HepG2 (cell line): Measurements from ENCODE around the gene TRPC4AP. TPM values are rescaled to one million over a fixed set of nuclear protein-coding genes. Genes with fewer than 3 reads are reported as not detected.

Experiments
- ARID5B ChIP-seq: IDR thresholded peaks from 2 replicates; pipeline ENCODE4 v1.4.0; 2020; ENCODE audit warnings: mild to moderate bottlenecking, missing genetic modification reagents
- ARNT ChIP-seq: fragments of 450-650 bp; IDR thresholded peaks from 2 replicates; pipeline ENCODE4 v1.6.1; 2017
- ATF3 ChIP-seq: sonication (generic); formaldehyde crosslinking; IDR thresholded peaks from 2 replicates; pipeline ENCODE4 v1.4.0; 2020; ENCODE audit warnings: missing genetic modification reagents
- BATF2 ChIP-seq: sonication (generic); formaldehyde crosslinking; IDR thresholded peaks from 2 replicates; pipeline ENCODE4 v1.8.0; 2022; ENCODE audit warnings: mild to moderate bottlenecking, missing genetic modification reagents, moderate library complexity
- CBFB ChIP-seq: sonication (generic); formaldehyde crosslinking; IDR thresholded peaks from 2 replicates; pipeline ENCODE4 v1.4.0; 2020; ENCODE audit warnings: missing genetic modification reagents
- HDAC1 ChIP-seq: sonication (generic); formaldehyde crosslinking; IDR thresholded peaks from 2 replicates; pipeline ENCODE4 v1.5.1; 2020; ENCODE audit warnings: mild to moderate bottlenecking, missing genetic modification reagents
- KLF15 ChIP-seq: sonication (generic); formaldehyde crosslinking; IDR thresholded peaks from 2 replicates; pipeline ENCODE4 v1.8.1; 2023; ENCODE audit warnings: borderline replicate concordance, mild to moderate bottlenecking, inconsistent platforms, missing genetic modification reagents, mixed read lengths
- MAFK ChIP-seq, 2 experiments: IDR thresholded peaks in 1 of 2; conservative IDR thresholded peaks in 1 of 2; 2 replicates each; pipeline ENCODE4 v1.6.1; 2011; ENCODE audit warnings: improper control_type of control experiment in 2 of 2, low read length in 2 of 2
- MXD4 ChIP-seq: IDR thresholded peaks from 2 replicates; pipeline ENCODE4 v1.6.1; 2016; ENCODE audit warnings: mild to moderate bottlenecking, missing biosample characterization, missing genetic modification reagents
- PAF1 ChIP-seq: IDR thresholded peaks from 2 replicates; pipeline ENCODE4 v1.6.1; 2016; ENCODE audit warnings: missing genetic modification reagents, missing compliant biosample characterization
- RBFOX2 ChIP-seq: fragments of 200-400 bp; formaldehyde crosslinking; IDR thresholded peaks from 2 replicates; pipeline ENCODE4 v1.6.1; 2017; ENCODE audit warnings: low read depth, mild to moderate bottlenecking, low read length
- RNF2 ChIP-seq: fragments of 450-650 bp; conservative IDR thresholded peaks from 2 replicates; pipeline ENCODE4 v1.6.1; 2016; ENCODE audit warnings: low read depth
- SAP130 ChIP-seq: IDR thresholded peaks from 2 replicates; pipeline ENCODE4 v1.6.1; 2016; ENCODE audit warnings: low read depth
- SMYD3 ChIP-seq: sonication (generic); formaldehyde crosslinking; IDR thresholded peaks from 2 replicates; pipeline ENCODE4 v1.8.1; 2023; ENCODE audit warnings: mild to moderate bottlenecking, missing genetic modification reagents
- TMF1 ChIP-seq: sonication (generic); formaldehyde crosslinking; IDR thresholded peaks from 2 replicates; pipeline ENCODE4 v1.8.1; 2022; ENCODE audit warnings: low read depth, missing genetic modification reagents
- ZNF24 ChIP-seq: fragments of 450-650 bp; IDR thresholded peaks from 2 replicates; pipeline ENCODE4 v1.6.1; 2017; ENCODE audit warnings: antibody characterized with exemption, mild to moderate bottlenecking
- ZNF253 ChIP-seq: sonication (generic); formaldehyde crosslinking; IDR thresholded peaks from 2 replicates; pipeline ENCODE4 v1.8.0; 2022; ENCODE audit warnings: mild to moderate bottlenecking, missing genetic modification reagents, borderline replicate concordance
- ZNF275 ChIP-seq: sonication (generic); formaldehyde crosslinking; IDR thresholded peaks from 2 replicates; pipeline ENCODE4 v1.8.0; 2022; ENCODE audit warnings: missing genetic modification reagents, mild to moderate bottlenecking, inconsistent platforms, borderline replicate concordance
- ZNF282 ChIP-seq: fragments of 450-650 bp; IDR thresholded peaks from 2 replicates; pipeline ENCODE4 v1.6.1; 2018; ENCODE audit not compliant: partially characterized antibody
- ZNF432 ChIP-seq: sonication (generic); formaldehyde crosslinking; IDR thresholded peaks from 2 replicates; pipeline ENCODE4 v1.5.0; 2020; ENCODE audit warnings: missing genetic modification reagents, mild to moderate bottlenecking, borderline replicate concordance
- ZNF510 ChIP-seq: sonication (generic); formaldehyde crosslinking; IDR thresholded peaks from 2 replicates; pipeline ENCODE4 v1.4.0; 2020; ENCODE audit warnings: low read depth, mild to moderate bottlenecking, missing genetic modification reagents
- ZSCAN29 ChIP-seq: sonication (generic); formaldehyde crosslinking; conservative IDR thresholded peaks from 2 replicates; pipeline ENCODE4 v1.4.0; 2020; ENCODE audit warnings: mild to moderate bottlenecking, missing genetic modification reagents
- polyA plus RNA-seq, 8 experiments: library from polyadenylated mRNA; depleted of rRNA in 3 of 8; stranded (reverse) in 7 of 8; unstranded in 1 of 8; fragments of >200 nt; fragmentation: Illumina TruSeq in 4 of 8; extraction: Trizol in 4 of 8; gene quantifications; 2 replicates each; pipeline versions ENCODE4 v1.2.1 to v1.2.3, GENCODE V29; 2011 to 2016; ENCODE audit warnings: low read depth in 4 of 8, missing spikeins in 1 of 8, mixed read lengths in 1 of 8; ENCODE audit not compliant: insufficient read depth in 1 of 8
- total RNA-seq, 5 experiments: library from RNA; depleted of rRNA; stranded (reverse); fragments of >200 nt; fragmentation: Illumina TruSeq; extraction: Trizol; gene quantifications; 2 replicates each; pipeline ENCODE4 v1.2.3, GENCODE V29; 2016; ENCODE audit warnings: low read depth in 1 of 5
- TF ChIP-seq, protein P1 (sequence below): sonication (generic); formaldehyde crosslinking; IDR thresholded peaks from 2 replicates; pipeline ENCODE4 v1.4.0; 2020; ENCODE audit warnings: missing genetic modification reagents, borderline replicate concordance

The TRPC4AP gene
- total and polyA plus RNA-seq, 2 of the 13 experiments (the other 11 are each of a cell fraction or from before 2014, with no cell fraction given), result 136 to 137 TPM

- TF ChIP-seq RBFOX2, result peak; percentile 98
- TF ChIP-seq KLF15, result no peak
- TF ChIP-seq ZNF282, result no peak
- peak; percentile 68 for TF ChIP-seq ZNF432 (CRISPR knock-in tag)
- TF ChIP-seq ZNF24, result peak; percentile 69
- TF ChIP-seq SAP130, result peak; percentile 98
- no peak; a peak in 1 of 4 replicates for TF ChIP-seq MAFK (conservative IDR thresholded peaks at IDR 0.05 in 1 of 2, IDR thresholded peaks at IDR 0.05 in 1 of 2; ENCODE audit: low read length in 2 of 2)
- peak; percentile 99 for TF ChIP-seq ZNF275 (CRISPR knock-in tag)
- peak; percentile 88 for TF ChIP-seq SMYD3 (CRISPR knock-in tag)
- no peak for TF ChIP-seq PAF1 (CRISPR knock-in tag)
- peak; percentile 91 for TF ChIP-seq HDAC1
- peak; percentile 91; the same call in 1 of the 2 replicates for TF ChIP-seq ZNF253 (CRISPR knock-in tag)
- peak; percentile 89; the same call in 1 of the 2 replicates for TF ChIP-seq BATF2 (CRISPR knock-in tag)
- TF ChIP-seq ARID5B (CRISPR knock-in tag), result peak; percentile 84
- TF ChIP-seq TMF1 (CRISPR knock-in tag), result peak; percentile 61
- no peak; the same call in 1 of the 2 replicates for TF ChIP-seq CBFB
- TF ChIP-seq, protein P1, sequence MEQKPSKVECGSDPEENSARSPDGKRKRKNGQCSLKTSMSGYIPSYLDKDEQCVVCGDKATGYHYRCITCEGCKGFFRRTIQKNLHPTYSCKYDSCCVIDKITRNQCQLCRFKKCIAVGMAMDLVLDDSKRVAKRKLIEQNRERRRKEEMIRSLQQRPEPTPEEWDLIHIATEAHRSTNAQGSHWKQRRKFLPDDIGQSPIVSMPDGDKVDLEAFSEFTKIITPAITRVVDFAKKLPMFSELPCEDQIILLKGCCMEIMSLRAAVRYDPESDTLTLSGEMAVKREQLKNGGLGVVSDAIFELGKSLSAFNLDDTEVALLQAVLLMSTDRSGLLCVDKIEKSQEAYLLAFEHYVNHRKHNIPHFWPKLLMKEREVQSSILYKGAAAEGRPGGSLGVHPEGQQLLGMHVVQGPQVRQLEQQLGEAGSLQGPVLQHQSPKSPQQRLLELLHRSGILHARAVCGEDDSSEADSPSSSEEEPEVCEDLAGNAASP (CRISPR knock-in tag), result peak; percentile 73
- peak; percentile 98 for TF ChIP-seq ZSCAN29
- TF ChIP-seq MXD4, result peak; percentile 95
- peak; percentile 78 for TF ChIP-seq RNF2
- no peak for TF ChIP-seq ARNT
- no peak; the same call in none of the 2 replicates for TF ChIP-seq ATF3
- peak; percentile 97 for TF ChIP-seq ZNF510 (CRISPR knock-in tag)
These were observed 137.2 kb downstream of the TRPC4AP start, which contains the start of the genes GSS and MYH7B (continued) for GRCh38 chr20:34955231-34956040.
